BJ (cell line): Measurements from ENCODE around the gene LRP1B. TPM values are rescaled to one million over a fixed set of nuclear protein-coding genes. Genes with fewer than 3 reads are reported as not detected.
A peak's percentile ranks its signal among the peaks of the same experiment; 100 is the strongest.

Source experiments
- CTCF ChIA-PET: fragments of 350-600 bp; formaldehyde crosslinking; extraction: SDS; loops from one replicate; lab custom pipeline; 2021; ENCODE audit warnings: antibody characterized with exemption, inconsistent platforms; lab: Yijun Ruan, JAX
- POLR2A ChIA-PET: fragments of 300-600 bp; sonication (Branson Sonifier 250); formaldehyde crosslinking; extraction: SDS; loops from one replicate; lab custom pipeline; 2021; ENCODE audit warnings: antibody characterized with exemption; lab: Charles Lee
- DNase-seq: peaks from one replicate; pipeline ENCODE4 v3.0.0-alpha.2; 2011; ENCODE audit warnings: low read depth
- H3K27me3 ChIP-seq: 2 replicates; pipeline ENCODE4 v1.6.0; 2011; ENCODE audit warnings: low read length; ENCODE audit not compliant: control insufficient read depth, insufficient read depth
- H3K36me3 ChIP-seq: 2 replicates; pipeline ENCODE4 v1.5.1; 2011; ENCODE audit warnings: low read length; ENCODE audit not compliant: control insufficient read depth, insufficient read depth
- H3K4me3 ChIP-seq: 2 replicates; pipeline ENCODE4 v1.5.1; 2011; ENCODE audit warnings: low read depth, mild to moderate bottlenecking, control low read depth, low read length
- polyA plus RNA-seq: library from polyadenylated mRNA; depleted of rRNA; stranded (reverse); fragments of >200 nt; gene quantifications from 2 replicates; pipeline ENCODE4 v1.2.3, GENCODE V29; 2011
- TF ChIP-seq, protein P1 (sequence below): IDR thresholded peaks from 2 replicates; pipeline ENCODE4 v1.5.1; 2011; ENCODE audit warnings: low read depth, mild to moderate bottlenecking, control low read depth, inconsistent platforms, low read length, moderate library complexity; ENCODE audit not compliant: insufficient read depth

LRP1B gene
- polyA plus RNA-seq, 1 experiment, result 0.04 TPM

DNA sequence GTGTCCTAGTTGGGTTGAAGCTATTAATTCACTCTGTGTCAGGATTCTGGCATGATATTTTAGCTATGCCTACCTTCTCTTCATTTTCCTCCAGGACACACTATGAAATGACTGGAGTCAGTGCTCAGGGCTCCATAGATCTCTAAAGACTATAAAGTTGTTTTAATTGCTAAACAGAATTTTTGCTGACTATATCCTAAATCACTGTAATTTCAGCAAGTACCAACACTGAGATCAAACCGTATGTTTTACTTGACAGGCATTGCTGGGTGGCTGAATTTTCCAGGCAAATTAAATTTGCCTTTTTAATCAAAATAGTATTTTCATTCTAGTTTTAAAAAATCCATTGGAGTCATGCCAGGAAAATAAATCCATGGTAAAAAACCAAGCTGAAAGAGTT is 138.1 kb downstream of the LRP1B start:
- Histone ChIP-seq H3K27me3 (no peaks in the 10 kb centered on the region), H3K4me3 (no peak overlapping the region), H3K36me3 (no peaks in the 10 kb centered on the region)
- CTCF ChIA-PET, result no interaction called here
- TF ChIP-seq, protein P1, sequence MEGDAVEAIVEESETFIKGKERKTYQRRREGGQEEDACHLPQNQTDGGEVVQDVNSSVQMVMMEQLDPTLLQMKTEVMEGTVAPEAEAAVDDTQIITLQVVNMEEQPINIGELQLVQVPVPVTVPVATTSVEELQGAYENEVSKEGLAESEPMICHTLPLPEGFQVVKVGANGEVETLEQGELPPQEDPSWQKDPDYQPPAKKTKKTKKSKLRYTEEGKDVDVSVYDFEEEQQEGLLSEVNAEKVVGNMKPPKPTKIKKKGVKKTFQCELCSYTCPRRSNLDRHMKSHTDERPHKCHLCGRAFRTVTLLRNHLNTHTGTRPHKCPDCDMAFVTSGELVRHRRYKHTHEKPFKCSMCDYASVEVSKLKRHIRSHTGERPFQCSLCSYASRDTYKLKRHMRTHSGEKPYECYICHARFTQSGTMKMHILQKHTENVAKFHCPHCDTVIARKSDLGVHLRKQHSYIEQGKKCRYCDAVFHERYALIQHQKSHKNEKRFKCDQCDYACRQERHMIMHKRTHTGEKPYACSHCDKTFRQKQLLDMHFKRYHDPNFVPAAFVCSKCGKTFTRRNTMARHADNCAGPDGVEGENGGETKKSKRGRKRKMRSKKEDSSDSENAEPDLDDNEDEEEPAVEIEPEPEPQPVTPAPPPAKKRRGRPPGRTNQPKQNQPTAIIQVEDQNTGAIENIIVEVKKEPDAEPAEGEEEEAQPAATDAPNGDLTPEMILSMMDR, result no peak
- POLR2A ChIA-PET, result no interaction called here
- no peak for DNase-seq

DNA sequence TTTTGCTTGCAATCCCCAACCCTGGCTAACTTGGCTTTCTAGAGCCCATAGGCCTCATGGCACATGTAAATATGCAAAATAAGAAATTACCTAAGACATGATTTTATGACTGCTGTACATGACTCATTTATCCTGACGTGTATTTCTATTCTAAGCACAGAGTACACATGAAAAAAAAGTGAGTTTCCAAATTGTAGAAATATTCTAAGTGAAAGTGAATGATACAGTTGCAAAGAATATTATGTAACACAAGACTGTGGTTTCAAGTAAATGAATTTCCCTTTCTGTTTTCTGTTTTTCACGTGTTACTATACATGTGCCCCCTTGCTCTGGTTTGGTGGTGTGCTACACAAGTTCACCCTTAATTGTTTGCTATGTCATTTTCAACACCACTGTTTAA is 162.4 kb downstream of the LRP1B start:
- no peaks in the 10 kb centered on the region for H3K27me3 ChIP-seq
- ChIA-PET POLR2A (no interaction called here), CTCF (no interaction called here)
- DNase-seq, result peak; percentile 29
- TF ChIP-seq, protein P1, result no peak
- no peaks in the 10 kb centered on the region for H3K36me3 ChIP-seq
- H3K4me3 ChIP-seq, result no peak overlapping the region

DNA sequence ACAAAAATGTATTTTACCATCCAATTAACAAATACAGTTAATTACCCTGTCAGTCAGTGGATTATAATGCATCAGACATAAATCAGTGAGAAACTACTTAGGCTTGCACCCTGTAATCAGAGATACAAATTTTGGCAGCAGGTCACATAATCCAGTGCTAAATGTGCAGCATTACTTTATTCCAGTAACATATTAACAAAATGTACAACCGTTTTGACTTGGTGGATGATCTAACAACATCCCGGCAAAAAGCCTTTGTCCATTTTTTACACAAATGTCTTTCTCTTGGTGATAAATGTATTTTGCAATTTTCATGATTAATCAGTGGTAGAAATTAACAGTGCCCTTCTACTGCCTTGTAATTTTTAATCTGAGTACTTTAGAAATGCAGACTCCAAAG is 162.8 kb downstream of the LRP1B start:
- Histone ChIP-seq H3K4me3 (no peak overlapping the region), H3K27me3 (no peaks in the 10 kb centered on the region), H3K36me3 (no peaks in the 10 kb centered on the region)
- no peak for DNase-seq
- ChIA-PET CTCF (no interaction called here), POLR2A (no interaction called here)
- TF ChIP-seq, protein P1, result no peak

DNA sequence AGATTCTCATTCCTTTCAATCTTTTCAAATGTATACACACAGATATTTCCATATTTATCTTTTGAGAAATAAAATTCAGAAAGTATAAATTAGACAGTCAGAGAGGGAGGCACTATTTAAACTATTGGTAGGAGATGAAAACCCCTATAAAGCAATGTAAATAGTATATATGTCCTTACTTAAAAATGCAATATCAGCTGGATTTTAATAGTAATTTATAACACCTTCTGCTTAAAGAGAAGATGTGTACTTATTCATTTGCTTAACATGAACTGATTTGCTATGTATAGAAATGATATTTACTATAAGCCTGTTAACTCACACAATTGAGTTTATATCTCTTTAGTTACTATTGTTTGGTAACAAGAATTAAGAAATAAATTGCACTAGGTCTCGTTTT is 163.3 kb downstream of the LRP1B start:
- TF ChIP-seq, protein P1, result no peak
- ChIA-PET POLR2A (no interaction called here), CTCF (no interaction called here)
- DNase-seq, result no peak
- no peaks in the 10 kb centered on the region for H3K36me3 ChIP-seq
- no peaks in the 10 kb centered on the region for H3K27me3 ChIP-seq
- H3K4me3 ChIP-seq, result no peak overlapping the region

DNA sequence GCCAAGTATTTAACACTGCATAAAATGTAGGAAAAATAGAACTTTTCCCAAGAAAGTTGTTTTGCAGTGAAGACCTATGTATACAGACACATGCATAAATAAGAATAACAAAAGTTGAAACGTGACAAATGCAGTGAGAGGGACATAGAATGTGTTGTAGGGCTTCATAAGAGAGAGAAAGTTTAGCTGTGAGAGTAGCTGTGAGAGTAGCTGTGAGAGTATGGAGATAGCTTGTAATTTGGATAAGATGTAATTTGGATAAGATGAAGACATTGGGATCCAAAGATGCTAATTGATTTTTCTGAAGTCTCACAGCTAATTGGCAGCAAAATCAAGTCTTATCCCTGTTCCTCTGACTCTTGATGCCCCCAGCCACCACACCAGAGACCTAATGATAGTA is 170.9 kb downstream of the LRP1B start:
- TF ChIP-seq, protein P1, result no peak
- no peak for DNase-seq
- H3K27me3 ChIP-seq, result no peaks in the 10 kb centered on the region
- ChIA-PET POLR2A (no interaction called here), CTCF (no interaction called here)
- no peak overlapping the region for H3K4me3 ChIP-seq
- no peaks in the 10 kb centered on the region for H3K36me3 ChIP-seq
